AG08395 (cell line): ENCODE data around the gene TMEM11.
A peak's percentile ranks its signal among the peaks of the same experiment; 100 is the strongest.
"Not testable (repeated sequence)": the region's sequence is repeated elsewhere in the genome, so short reads cannot be mapped to it uniquely, and the experiment has no call there.

Experiments used
- DNase-seq: peaks from one replicate; pipeline ENCODE4 v3.0.0; 2012; ENCODE audit warnings: mixed read lengths, low spot score

TMEM11 gene

DNA sequence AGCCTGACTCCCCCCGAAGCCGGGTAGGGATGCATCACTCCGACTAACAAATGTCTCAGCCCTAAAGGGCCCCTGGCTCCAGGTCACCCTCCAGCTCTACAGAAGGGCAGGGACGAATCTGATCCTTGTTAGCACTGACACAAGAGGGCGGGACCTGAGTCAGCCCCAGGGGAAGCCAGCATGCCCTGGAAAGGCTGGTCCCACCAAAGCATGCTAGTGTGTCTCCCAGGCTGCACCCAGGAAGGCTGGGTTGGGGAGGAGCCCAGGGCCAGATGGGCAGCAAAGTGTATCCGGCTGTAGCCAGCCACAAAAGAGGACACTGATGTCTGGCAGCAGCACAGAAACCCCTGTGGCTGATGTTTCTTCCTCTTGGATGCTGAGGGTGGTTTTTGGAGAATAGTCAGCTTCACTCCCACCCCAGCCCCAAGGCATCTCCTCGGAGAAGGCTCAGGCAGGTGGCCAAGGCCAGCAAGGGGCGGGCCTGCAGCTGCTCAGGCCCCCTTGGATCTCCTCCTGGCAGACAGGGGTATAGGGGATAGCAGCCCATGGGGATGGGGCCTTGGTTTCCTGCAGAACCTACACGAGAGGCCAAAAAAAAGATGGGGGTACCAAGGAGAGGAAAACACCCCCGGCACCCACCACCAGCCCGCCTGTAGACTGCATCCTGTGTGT, 28.2 kb upstream of the TMEM11 start:
- DNase-seq = peak; percentile 32

GRCh38 chr17:21241564-21241963, 27.6 kb upstream of the TMEM11 start:
- no peak for DNase-seq

DNA sequence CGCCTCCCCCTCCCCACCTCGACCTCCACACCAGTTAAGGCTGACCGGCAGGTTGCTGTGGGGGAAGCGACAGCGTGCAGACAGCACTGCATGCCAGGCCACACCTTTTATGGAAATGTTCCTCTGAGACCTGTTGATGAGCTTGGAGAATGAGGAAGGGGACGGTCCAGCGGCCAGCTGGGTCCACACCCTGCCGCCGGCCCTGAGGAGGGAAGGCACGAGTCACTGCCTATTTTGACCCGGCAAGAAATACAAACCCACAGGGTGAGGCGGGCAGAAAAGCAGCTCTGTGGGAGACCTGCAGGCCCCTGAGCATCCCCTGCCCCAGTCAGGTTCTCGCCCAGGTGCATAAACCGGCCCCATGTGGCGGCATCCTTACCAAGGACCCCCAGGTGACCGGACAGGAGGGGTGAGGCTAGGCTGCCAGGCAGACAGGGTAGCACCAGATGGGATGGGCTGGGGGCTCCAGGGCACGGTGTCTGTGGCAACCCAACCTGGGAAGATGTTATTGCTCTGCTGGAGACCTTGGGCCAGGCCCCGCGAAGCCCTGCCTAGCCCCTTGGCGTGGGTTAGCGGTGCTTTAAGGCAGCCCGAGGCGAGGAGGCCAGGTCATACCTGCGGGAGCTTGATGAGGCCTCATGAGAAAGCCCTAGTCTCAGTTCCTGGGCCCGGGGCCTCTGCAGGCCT, 26.6 kb upstream of the TMEM11 start:
- DNase-seq = no peak

DNA sequence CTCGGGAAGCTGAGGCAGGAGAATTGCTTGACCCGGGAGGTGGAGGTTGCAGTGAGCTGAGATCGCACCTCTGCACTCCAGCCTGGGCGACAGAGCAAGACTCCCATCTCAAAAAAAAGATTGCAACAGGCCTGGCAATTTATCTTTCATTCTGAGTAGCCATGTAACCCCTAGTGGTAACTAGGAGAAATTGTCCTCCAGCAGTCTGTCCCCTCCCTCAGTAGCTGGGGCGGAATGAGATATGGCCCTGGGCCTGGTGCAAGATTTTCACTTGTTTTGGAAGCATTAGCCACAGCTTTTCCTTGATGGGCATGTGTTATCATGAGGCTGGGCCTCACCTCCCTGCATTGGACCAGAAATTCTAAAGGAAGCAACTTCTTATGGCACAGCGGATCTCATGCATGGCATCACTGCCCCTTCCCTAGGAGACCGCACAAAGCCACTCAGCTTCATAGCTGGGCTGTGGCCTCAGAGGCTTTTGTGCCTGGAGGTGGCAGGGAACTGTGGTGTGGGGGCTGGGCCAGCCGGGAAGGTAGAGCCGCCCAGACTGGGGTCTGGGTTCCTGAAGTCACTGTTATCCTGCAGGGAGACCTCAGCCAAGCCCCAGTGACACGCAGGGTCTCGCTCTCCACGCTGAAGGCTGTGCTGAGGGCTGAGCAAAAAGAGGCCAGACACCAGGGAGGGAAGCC, 25.9 kb upstream of the TMEM11 start:
- peak; percentile 58 for DNase-seq

DNA sequence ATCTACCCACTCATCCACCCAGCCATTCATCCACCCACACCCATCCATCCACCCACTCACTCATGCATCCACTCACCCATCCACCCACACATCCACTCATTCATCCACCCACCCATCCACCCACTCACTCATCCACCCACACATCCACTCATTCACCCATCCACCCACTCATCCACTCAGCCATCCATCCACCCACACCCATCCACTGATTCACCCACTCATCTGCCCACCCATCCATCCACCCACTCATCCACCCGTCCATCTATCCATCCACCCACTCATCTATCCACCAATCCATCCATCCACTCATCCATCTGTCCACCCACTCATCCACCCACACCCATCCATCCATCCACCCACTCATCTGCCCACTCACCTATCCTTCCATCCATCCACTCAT, 22.0 kb upstream of the TMEM11 start:
- no peak for DNase-seq

- no peak for DNase-seq
These were observed 19.8 kb upstream of the TMEM11 start for GRCh38 chr17:21233581-21234347.

- no peak for DNase-seq
These were observed 18.2 kb upstream of the TMEM11 start for GRCh38 chr17:21232033-21232749.

- DNase-seq = no peak
These were observed 17.6 kb upstream of the TMEM11 start for GRCh38 chr17:21231533-21231932.

DNA sequence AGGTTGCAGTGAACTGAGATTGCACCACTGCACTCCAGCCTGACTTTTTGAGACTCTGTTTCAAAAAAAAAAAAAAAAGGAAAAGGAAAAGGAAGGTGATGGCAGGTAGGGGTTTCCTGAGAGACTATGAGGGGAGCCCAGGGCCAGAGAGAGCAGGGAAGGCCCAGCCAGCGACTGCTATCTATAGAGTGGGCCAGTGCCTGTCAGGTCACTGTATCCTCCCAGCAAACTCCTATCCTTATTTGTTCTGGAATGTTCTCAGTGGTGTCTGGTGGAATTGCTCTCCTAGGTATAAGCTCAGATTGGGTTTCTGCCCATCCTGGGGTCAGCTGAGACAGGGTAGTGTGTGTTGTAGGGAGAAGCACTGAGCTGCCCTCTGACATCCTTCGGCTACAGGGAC, 14.9 kb upstream of the TMEM11 start:
- no peak for DNase-seq

DNA sequence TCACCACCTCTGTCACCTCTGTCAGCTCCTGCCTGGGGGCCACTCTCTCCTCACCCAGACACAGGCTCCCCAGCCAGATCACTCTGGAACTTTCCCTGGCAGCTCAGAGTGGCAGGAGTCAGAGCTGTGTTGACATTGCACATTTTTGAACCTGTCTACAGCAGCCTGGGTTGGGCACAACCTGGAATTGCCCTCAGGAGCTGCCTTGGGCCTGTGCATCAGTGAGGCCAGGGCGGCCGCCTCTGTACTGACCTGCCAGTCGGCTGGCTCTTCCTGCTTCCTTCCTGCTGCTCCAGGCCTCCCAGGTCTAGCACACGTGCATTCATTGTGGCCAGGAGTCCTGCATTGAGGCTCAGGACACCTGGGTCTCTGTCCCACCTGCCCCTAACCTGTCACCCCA, 14.2 kb upstream of the TMEM11 start:
- DNase-seq = no peak

GRCh38 chr17:21227277-21227676, 13.3 kb upstream of the TMEM11 start:
- not testable (repeated sequence) for DNase-seq

GRCh38 chr17:21223086-21223485, 9.1 kb upstream of the TMEM11 start:
- DNase-seq = no peak

- no peak for DNase-seq
These were observed 4.9 kb upstream of the TMEM11 start for GRCh38 chr17:21218831-21219380.

- no peak for DNase-seq
These were observed 4.1 kb upstream of the TMEM11 start for GRCh38 chr17:21218101-21218500.

DNA sequence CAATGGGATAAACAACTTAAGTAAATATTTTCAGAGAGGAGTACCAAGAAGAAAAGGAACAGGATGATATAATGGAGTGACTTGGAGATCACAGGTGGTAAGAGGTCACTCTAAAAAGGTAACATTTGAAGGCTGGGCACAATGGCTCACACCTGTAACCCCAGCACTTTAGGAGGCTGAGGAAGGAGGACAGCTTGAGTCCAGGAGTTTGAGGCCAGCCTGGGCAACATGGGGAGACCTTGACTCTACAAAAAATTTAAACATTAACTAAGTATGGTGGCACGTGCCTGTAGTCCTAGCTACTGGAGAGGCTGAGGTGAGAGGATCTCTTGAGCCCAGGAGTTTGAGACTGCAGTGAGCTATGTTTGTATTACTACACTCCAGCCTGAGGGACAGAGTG, 3.4 kb upstream of the TMEM11 start:
- no peak for DNase-seq

DNA sequence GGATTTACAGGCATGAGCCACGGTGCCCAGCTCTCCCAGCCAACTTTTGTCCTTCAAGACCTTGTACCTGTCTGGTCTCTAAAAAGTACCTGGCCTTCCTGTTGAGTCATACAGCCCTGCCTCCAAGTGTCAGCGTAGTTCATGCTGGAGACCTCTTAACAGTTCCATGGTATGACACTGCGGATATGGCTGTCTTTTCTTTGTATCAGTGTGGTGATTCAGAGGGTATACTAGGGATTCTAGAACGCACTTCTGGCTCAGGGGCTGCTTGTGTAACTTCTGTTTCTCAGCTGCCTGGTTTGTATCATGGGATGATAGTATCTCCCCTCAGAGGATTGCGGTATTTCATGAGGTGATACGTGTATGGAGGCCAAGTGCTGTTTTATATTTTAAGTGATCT, 2.0 kb upstream of the TMEM11 start:
- DNase-seq = no peak

- peak; percentile 27 for DNase-seq
These were observed 998 bp upstream of the TMEM11 start for GRCh38 chr17:21214777-21215541.

DNA sequence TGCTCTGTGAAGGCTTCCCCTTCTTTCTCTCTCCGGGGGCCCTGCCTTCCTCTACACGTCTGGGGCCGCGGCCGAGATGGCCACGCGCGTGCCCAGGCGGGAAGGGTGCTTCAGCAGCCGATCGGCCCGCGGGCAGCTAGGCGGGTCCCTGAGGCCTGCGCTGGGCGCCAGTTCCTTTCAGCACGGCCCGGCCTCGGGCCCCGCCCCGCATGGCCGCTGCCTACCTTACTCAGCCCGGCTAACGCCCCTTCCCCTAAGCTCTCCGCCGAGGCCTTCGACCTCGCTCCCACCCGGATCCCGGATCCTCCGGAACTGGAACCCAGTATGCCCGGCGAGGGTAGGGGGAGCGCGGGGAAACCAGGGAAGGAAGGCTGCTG, 335 bp downstream of the TMEM11 start:
- DNase-seq = peak; percentile 34

- DNase-seq = no peak
These were observed 929 bp downstream of the TMEM11 start for GRCh38 chr17:21212826-21213637.
